Nephron (organoid): Measurements from ENCODE around the gene TNS2.
"Not testable (repeated sequence)": the region's sequence is repeated elsewhere in the genome, so short reads cannot be mapped to it uniquely, and the experiment has no call there.

Source experiments
- H3K27ac Mint-ChIP-seq, 3 experiments: 2 replicates each; pipeline ENCODE4 v1.8.0; 2020; ENCODE audit warnings: mixed read lengths in 3 of 3, mild to moderate bottlenecking in 2 of 3, moderate library complexity in 1 of 3
- H3K27me3 Mint-ChIP-seq: 2 replicates; pipeline ENCODE4 v1.8.0; 2021; ENCODE audit warnings: low read depth, mild to moderate bottlenecking, moderate library complexity, mixed read lengths
- H3K36me3 Mint-ChIP-seq: 2 replicates; pipeline ENCODE4 v1.8.0; 2020; ENCODE audit warnings: low read depth, mixed read lengths
- H3K4me1 Mint-ChIP-seq: 2 replicates; pipeline ENCODE4 v1.8.0; 2020; ENCODE audit warnings: mixed read lengths
- H3K4me3 Mint-ChIP-seq, 3 experiments: 2 replicates each; pipeline ENCODE4 v1.8.0; 2020; ENCODE audit warnings: mild to moderate bottlenecking in 3 of 3, mixed read lengths in 3 of 3, moderate library complexity in 2 of 3
- H3K9me3 Mint-ChIP-seq: 2 replicates; pipeline ENCODE4 v1.8.0; 2020; ENCODE audit warnings: mixed read lengths
- TF ChIP-seq, protein P1 (sequence below), 3 experiments: fragments of 200-600 bp; sonication (generic); IDR thresholded peaks; one replicate each; pipeline ENCODE4 v1.5.0; 2021; ENCODE audit warnings: antibody characterized with exemption in 3 of 3; ENCODE audit not compliant: unreplicated experiment in 3 of 3

TNS2 gene

DNA sequence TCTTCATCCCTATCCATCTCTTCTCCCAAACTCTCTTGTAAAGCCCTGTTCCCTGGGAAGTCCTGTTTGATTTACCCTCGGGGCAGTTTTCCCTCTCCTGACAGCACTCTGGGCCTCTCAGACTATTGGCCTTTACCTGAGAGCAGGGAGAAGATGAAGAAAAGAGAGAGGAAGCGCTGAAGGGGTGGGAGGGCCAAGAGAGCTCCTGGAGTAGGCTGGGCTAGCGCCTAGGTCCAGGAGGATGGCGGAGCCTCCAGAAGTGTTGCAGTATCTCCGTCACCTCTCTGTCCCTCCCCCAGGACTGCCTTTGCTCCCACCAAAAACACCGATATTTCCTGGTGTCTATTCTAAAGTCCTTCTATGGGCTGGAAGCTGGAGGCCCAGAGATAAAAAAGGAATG lies 41.9 kb downstream of the TNS2 start:
- Mint-ChIP-seq H3K4me1 (peaks cover 17% of the 10 kb centered on the region), H3K27me3 (peaks cover 13% of the 10 kb centered on the region), H3K9me3 (no peaks in the 10 kb centered on the region), H3K36me3 (no peaks in the 10 kb centered on the region), H3K27ac (no peak overlapping the region), H3K4me3 (no peak overlapping the region)
- TF ChIP-seq, protein P1, sequence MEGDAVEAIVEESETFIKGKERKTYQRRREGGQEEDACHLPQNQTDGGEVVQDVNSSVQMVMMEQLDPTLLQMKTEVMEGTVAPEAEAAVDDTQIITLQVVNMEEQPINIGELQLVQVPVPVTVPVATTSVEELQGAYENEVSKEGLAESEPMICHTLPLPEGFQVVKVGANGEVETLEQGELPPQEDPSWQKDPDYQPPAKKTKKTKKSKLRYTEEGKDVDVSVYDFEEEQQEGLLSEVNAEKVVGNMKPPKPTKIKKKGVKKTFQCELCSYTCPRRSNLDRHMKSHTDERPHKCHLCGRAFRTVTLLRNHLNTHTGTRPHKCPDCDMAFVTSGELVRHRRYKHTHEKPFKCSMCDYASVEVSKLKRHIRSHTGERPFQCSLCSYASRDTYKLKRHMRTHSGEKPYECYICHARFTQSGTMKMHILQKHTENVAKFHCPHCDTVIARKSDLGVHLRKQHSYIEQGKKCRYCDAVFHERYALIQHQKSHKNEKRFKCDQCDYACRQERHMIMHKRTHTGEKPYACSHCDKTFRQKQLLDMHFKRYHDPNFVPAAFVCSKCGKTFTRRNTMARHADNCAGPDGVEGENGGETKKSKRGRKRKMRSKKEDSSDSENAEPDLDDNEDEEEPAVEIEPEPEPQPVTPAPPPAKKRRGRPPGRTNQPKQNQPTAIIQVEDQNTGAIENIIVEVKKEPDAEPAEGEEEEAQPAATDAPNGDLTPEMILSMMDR (IDR thresholded peaks at IDR 0.05; ENCODE audit: unreplicated experiment in 3 of 3) = no peak

DNA sequence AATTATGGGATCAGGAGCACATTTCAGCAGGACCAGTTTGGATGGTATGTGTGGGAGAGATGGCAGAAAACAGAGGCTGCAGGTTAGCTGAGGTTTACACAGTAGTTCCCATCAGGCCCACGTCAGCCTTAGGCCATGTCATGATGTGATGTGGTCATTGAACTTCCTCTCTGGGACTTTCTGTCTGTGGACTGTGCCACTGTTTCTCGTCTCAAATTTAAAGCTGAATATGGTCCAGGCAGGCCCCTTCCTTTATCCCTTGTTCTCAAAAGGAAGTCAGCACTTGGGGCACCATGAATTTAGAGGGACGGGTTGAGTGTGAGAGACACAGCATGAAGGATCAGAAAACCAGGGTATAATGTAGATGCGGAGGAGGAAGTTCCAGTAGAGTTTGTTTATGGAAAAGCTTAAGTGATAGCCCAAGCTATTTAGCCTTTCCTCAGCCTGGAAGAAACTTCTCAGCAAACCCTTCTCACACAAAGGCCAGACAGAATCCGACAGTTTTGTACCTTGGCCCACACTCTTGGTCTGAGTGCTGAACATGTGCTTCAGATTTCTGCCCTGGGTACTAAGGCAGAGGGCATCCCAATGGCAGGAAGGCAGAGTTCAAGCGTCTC lies 44.0 kb downstream of the TNS2 start:
- Mint-ChIP-seq H3K9me3 (no peaks in the 10 kb centered on the region), H3K27me3 (peaks cover 26% of the 10 kb centered on the region), H3K4me1 (peaks cover 33% of the 10 kb centered on the region), H3K27ac (peak overlapping the region; percentile 5 to 86 (median 86)), H3K36me3 (no peaks in the 10 kb centered on the region), H3K4me3 (peak overlapping the region; percentile 0 to 53 (median 5))
- TF ChIP-seq, protein P1 (IDR thresholded peaks at IDR 0.05; ENCODE audit: unreplicated experiment in 3 of 3) = no peak

DNA sequence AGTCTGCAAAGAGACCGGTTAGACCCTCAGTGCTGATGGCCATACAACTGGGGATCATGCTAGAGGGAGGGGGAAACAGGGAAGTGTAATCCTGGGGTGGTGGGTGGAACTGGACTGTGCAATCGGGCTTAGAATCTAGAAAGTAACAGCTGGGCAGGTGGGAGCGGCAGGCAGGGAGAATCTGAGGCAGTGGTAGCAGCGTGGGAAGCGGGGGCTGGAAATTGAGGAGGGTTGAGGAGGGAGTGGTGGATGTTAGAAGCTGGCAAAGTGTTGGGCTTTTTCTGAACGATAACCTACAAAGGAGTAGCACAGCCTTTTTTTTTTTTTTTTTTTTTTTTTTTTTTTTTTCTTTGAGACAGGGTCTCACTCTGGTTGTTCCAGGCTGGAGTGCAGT lies 44.5 kb downstream of the TNS2 start:
- peak overlapping the region in 1 of 3 experiments; percentile 53 for H3K4me3 Mint-ChIP-seq
- peaks cover 31% of the 10 kb centered on the region for H3K27me3 Mint-ChIP-seq
- peaks cover 38% of the 10 kb centered on the region for H3K4me1 Mint-ChIP-seq
- no peaks in the 10 kb centered on the region for H3K36me3 Mint-ChIP-seq
- H3K9me3 Mint-ChIP-seq = no peaks in the 10 kb centered on the region
- peak overlapping the region; percentile 5 to 86 (median 86) for H3K27ac Mint-ChIP-seq
- TF ChIP-seq, protein P1 (IDR thresholded peaks at IDR 0.05; ENCODE audit: unreplicated experiment in 3 of 3) = no peak

DNA sequence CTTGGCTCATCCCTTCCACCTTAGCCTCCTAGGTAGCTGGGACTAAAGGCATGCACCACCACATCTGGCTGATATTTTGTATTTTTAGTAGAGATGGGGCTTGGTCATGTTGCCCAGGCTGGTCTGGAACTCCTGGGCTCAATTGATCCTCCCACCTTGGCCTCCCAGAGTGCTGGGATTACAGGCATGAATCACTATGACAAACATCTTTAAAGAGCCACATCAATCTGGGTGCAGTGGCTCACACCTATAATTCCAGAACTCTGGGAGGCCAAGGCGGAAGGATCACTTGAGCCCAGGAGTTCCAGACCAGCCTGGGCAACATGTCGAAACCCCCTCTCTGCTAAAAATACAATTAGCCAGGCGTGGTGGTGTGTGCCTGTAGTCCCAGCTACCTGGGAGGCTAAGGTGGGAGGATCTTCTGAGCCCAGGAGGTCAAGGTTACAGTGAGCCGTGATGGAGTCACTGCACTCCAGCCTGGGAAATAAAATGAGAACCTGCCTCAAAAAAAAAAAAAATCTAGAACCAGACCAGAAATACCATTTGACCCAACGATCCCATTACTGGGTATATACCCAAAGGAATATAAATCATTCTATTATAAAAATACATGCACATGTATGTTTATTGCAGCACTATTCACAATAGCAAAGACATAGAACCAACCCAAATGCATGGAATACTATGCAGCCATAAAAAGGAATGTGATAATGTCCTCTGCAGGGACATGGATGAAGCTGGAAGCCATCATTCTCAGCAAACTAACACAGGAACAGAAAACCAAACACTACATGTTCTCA lies 45.1 kb downstream of the TNS2 start:
- H3K4me1 Mint-ChIP-seq = peaks cover 41% of the 10 kb centered on the region
- H3K4me3 Mint-ChIP-seq = peak overlapping the region in 2 of 3 experiments; percentile 19 to 48
- peaks cover 31% of the 10 kb centered on the region for H3K27me3 Mint-ChIP-seq
- not testable (repeated sequence) for H3K36me3 Mint-ChIP-seq, H3K9me3 Mint-ChIP-seq
- H3K27ac Mint-ChIP-seq = peak overlapping the region in 2 of 3 experiments; percentile 74 to 86

DNA sequence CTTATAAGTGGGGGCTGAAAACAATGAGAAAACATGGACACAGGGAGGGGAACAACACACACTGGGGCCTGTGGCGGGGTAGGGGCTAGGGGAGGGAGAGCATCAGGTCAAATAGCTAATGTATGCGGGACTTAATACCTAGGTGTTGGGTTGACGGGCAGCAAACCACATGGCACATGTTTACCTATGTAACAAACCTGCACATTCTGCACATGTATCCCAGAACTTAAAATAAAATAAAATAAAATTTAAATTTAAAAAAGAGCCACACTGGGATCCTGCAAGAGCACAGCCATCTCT lies 45.7 kb downstream of the TNS2 start:
- H3K36me3 Mint-ChIP-seq, H3K9me3 Mint-ChIP-seq: not testable (repeated sequence)
- peaks cover 31% of the 10 kb centered on the region for H3K27me3 Mint-ChIP-seq
- peaks cover 44% of the 10 kb centered on the region for H3K4me1 Mint-ChIP-seq
- peak overlapping the region in 2 of 3 experiments; percentile 19 to 48 for H3K4me3 Mint-ChIP-seq
- H3K27ac Mint-ChIP-seq = peak overlapping the region in 1 of 3 experiments; percentile 74

DNA sequence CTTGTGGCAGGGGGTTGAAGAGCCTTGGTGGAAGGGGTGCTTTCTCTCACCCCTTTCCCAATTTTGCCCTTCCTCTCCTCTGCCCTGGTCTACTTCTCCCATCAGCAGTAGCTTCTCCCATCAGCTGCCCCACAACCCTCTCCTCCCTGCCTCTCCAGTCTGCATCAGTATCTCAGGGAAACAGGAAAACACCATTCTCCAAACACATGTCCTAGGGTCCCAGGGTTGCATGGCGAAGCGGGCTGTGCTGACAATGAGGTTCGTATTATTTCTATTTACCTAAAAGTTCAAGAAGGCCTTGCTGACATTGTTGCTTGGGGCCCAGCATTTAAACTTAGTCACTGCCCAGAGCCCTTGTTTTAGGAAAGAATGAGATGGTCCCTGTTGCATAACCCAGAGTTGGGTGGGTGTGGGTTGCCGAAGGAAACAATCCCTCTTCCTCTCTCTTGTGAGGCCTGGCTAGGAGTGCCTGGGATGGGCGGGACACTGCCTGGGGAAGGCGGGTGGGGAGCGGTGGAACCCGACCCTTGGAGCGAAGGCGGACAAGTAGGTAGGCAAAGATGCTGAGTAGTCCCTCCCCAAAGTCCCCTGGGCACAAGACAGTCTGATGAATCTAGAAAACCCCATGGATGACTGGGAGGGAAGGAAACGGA lies 46.4 kb downstream of the TNS2 start:
- peak overlapping the region; percentile 62 to 94 (median 82) for H3K27ac Mint-ChIP-seq
- peaks cover 44% of the 10 kb centered on the region for H3K4me1 Mint-ChIP-seq
- TF ChIP-seq, protein P1 (IDR thresholded peaks at IDR 0.05; ENCODE audit: unreplicated experiment in 3 of 3) = no peak
- H3K9me3 Mint-ChIP-seq = no peaks in the 10 kb centered on the region
- H3K4me3 Mint-ChIP-seq = peak overlapping the region; percentile 81 to 87 (median 83)
- peaks cover 31% of the 10 kb centered on the region for H3K27me3 Mint-ChIP-seq
- no peaks in the 10 kb centered on the region for H3K36me3 Mint-ChIP-seq
